NCI-H2081 treated with DMSO at 0.1 percent for 48 hours (cell line): ENCODE results near the gene NCOR1.
"Not testable (repeated sequence)": the region's sequence is repeated elsewhere in the genome, so short reads cannot be mapped to it uniquely, and the experiment has no call there.

ENCODE experiments used
- DNase-seq: peaks from one replicate; lab custom pipeline; 2025; lab: John Stamatoyannopoulos, UW

NCOR1 gene

GRCh38 chr17:16215273-16215964 is at the start of gene NCOR1:
NCOR1 (minus strand) TSS chr17:16215534; CDS start chr17:16194569, 20,965 bp downstream.
- peak; percentile 58 for DNase-seq

- no peak for DNase-seq
Observed at GRCh38 chr17:16262201-16262600, 46.9 kb upstream of the NCOR1 start.

- DNase-seq: no peak
Observed at GRCh38 chr17:16261049-16261448, 45.7 kb upstream of the NCOR1 start.

- DNase-seq: no peak
Observed at GRCh38 chr17:16259926-16260325, 44.6 kb upstream of the NCOR1 start.

- DNase-seq: no peak
Observed at GRCh38 chr17:16258901-16259300, 43.6 kb upstream of the NCOR1 start.

GRCh38 chr17:16255481-16255921 is 40.2 kb upstream of the NCOR1 start:
- DNase-seq: no peak

- no peak for DNase-seq
Observed at GRCh38 chr17:16254773-16255400, 39.6 kb upstream of the NCOR1 start.

- no peak for DNase-seq
Observed at GRCh38 chr17:16251556-16251955, 36.2 kb upstream of the NCOR1 start.

- DNase-seq: no peak
Observed at GRCh38 chr17:16251043-16251442, 35.7 kb upstream of the NCOR1 start.

GRCh38 chr17:16250635-16251034 is 35.3 kb upstream of the NCOR1 start:
- no peak for DNase-seq

- no peak for DNase-seq
Observed at GRCh38 chr17:16247586-16247984, 32.3 kb upstream of the NCOR1 start.

- no peak for DNase-seq
Observed at GRCh38 chr17:16243801-16244567, 28.6 kb upstream of the NCOR1 start.

GRCh38 chr17:16243385-16243784 is 28.1 kb upstream of the NCOR1 start:
- no peak for DNase-seq

- no peak for DNase-seq
Observed at GRCh38 chr17:16241906-16242399, 26.6 kb upstream of the NCOR1 start.

GRCh38 chr17:16239931-16240330 is 24.6 kb upstream of the NCOR1 start:
- no peak for DNase-seq

GRCh38 chr17:16232391-16232790 is 17.1 kb upstream of the NCOR1 start:
- no peak for DNase-seq

- not testable (repeated sequence) for DNase-seq
Observed at GRCh38 chr17:16229912-16230561, 14.7 kb upstream of the NCOR1 start.

GRCh38 chr17:16222406-16222805 is 7.1 kb upstream of the NCOR1 start:
- no peak for DNase-seq

GRCh38 chr17:16217002-16217635 is 1.8 kb upstream of the NCOR1 start, which contains the start of gene PIGL:
PIGL (plus strand) TSS chr17:16217210; CDS start chr17:16217227, 17 bp downstream.
- DNase-seq: peak; percentile 62

- not testable (repeated sequence) for DNase-seq
Observed at GRCh38 chr17:16216341-16217001, 1.1 kb upstream of the NCOR1 start.

- DNase-seq: no peak
Observed at GRCh38 chr17:16215965-16216316, 607 bp upstream of the NCOR1 start.
